IPS-NIHi7 (cell line): ENCODE data around the gene ZNF609.
A peak's percentile ranks its signal among the peaks of the same experiment; 100 is the strongest.

Experiments used
- DNase-seq: peaks from one replicate; pipeline ENCODE4 v3.0.0; 2012; ENCODE audit warnings: mixed read lengths; ENCODE audit errors: extremely low spot score

Gene ZNF609

GRCh38 chr15:64717735-64718495, 257.5 kb downstream of the ZNF609 start:
- DNase-seq, result no peak

GRCh38 chr15:64720188-64720587, 259.8 kb downstream of the ZNF609 start:
- no peak for DNase-seq

DNA sequence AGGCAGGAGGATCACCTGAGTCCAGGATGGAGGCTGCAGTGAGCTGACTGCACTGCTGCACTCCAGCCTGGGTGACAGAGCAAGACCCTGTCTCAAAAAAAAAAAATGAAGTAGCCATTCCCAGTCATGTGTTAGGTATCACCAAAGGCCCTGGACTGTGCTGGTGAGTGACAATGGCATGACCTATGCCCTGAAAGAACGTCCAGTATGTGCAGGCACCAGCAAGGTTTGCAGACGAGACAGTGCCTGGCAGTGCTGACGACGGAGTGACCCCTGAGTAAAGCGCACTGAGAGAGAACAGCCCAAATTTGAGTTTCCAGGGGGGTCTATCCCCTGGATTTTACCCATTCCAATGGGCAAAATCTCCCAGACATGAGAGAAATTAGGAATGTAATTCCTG, 269.8 kb downstream of the ZNF609 start:
- no peak for DNase-seq

DNA sequence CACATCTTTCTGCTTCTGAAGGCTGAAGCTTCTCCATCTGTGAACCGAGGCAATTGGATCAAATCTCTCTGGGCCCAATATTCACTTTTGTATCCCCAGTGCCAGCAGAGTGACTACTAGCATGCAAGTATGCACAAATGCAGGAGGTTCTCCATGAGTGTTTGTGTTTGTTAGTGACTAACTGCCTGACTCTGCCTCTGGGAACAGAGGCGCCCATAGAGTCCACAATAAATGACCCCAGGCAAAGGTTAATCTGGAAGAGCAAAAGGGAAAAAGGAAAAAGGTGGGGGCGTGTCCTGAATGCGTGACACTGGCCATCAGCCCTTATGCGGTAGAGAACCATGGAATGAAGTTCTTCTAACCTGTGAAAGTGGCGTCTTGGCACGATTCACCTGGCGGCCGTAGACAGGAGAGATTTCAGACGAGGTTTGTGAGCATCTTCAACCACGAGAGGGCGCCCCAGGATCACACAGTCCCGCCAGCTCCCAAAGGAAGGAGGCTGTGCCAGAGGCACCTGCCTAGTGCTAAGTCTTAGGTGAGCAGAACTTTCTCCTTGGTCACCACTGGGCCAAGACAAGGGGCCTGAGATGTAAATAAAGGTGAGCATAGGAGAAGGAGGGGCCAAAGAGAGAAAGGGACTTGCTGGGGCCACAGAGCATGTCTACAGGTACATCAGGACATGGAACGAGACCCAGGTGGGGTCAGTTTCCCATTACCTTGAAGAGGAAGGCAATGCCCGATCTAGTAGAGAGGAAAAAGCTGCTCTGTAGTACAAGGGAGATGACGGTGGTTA, 270.8 kb downstream of the ZNF609 start:
- DNase-seq, result peak; percentile 79

GRCh38 chr15:64731805-64732151, 271.4 kb downstream of the ZNF609 start:
- DNase-seq, result no peak

- no peak for DNase-seq
Measured at GRCh38 chr15:64732156-64732860, 271.9 kb downstream of the ZNF609 start.
